Stimulated activated CD4-positive, alpha-beta T cell treated with anti-CD3 and anti-CD28 coated beads, Interleukin-2, amount 100 ng/mL, for 4 hours (primary cell): ENCODE measurements around the gene CDC5L.

Experiments used
- DNase-seq: peaks from one replicate; pipeline ENCODE4 v3.0.0-alpha.2; 2020; ENCODE audit warnings: low read depth

Gene CDC5L

GRCh38 chr6:44475417-44475778, 87.9 kb downstream of the CDC5L start:
- DNase-seq = no peak

- peak; percentile 41 for DNase-seq
These were observed 88.4 kb downstream of the CDC5L start for GRCh38 chr6:44475779-44476434.

- DNase-seq = no peak
These were observed 89.3 kb downstream of the CDC5L start for GRCh38 chr6:44476849-44477248.

GRCh38 chr6:44477293-44477894, 89.9 kb downstream of the CDC5L start:
- no peak for DNase-seq

- no peak for DNase-seq
These were observed 90.7 kb downstream of the CDC5L start for GRCh38 chr6:44478158-44478557.

- DNase-seq = no peak
These were observed 91.2 kb downstream of the CDC5L start for GRCh38 chr6:44478591-44479254.

GRCh38 chr6:44480097-44480541, 92.6 kb downstream of the CDC5L start:
- DNase-seq = no peak

GRCh38 chr6:44481056-44481455, 93.5 kb downstream of the CDC5L start:
- DNase-seq = no peak

- no peak for DNase-seq
These were observed 94.3 kb downstream of the CDC5L start for GRCh38 chr6:44481760-44482159.

- DNase-seq = no peak
These were observed 98.3 kb downstream of the CDC5L start for GRCh38 chr6:44485601-44486401.

- DNase-seq = no peak
These were observed 99.5 kb downstream of the CDC5L start for GRCh38 chr6:44487002-44487401.

- no peak for DNase-seq
These were observed 100.1 kb downstream of the CDC5L start for GRCh38 chr6:44487586-44487985.

GRCh38 chr6:44489910-44490604, 102.6 kb downstream of the CDC5L start:
- no peak for DNase-seq

GRCh38 chr6:44493132-44493531, 105.6 kb downstream of the CDC5L start:
- no peak for DNase-seq

GRCh38 chr6:44493593-44493992, 106.1 kb downstream of the CDC5L start:
- DNase-seq = no peak

- no peak for DNase-seq
These were observed 106.5 kb downstream of the CDC5L start for GRCh38 chr6:44494011-44494501.

GRCh38 chr6:44495036-44495901, 107.8 kb downstream of the CDC5L start:
- DNase-seq = no peak

GRCh38 chr6:44496665-44497369, 109.3 kb downstream of the CDC5L start:
- DNase-seq = no peak

- DNase-seq = no peak
These were observed 110.3 kb downstream of the CDC5L start for GRCh38 chr6:44497807-44498206.

GRCh38 chr6:44498436-44498835, 110.9 kb downstream of the CDC5L start:
- no peak for DNase-seq
